A673 (cell line): ENCODE data around the gene ELANE.

Experiments used
- CTCF ChIP-seq: fragments of 300-800, 200-600 bp; sonication (generic); conservative IDR thresholded peaks from 2 replicates; pipeline ENCODE4 v1.5.1; 2017; ENCODE audit warnings: low read depth, mild to moderate bottlenecking, antibody characterized with exemption, low read length, moderate library complexity, mixed read lengths
- EZH2 ChIP-seq: fragments of 200-600 bp; sonication (generic); IDR thresholded peaks from 2 replicates; pipeline ENCODE4 v1.6.1; 2017; ENCODE audit warnings: borderline replicate concordance, low read depth, mild to moderate bottlenecking, mixed read lengths, antibody characterized with exemption, low read length; ENCODE audit not compliant: poor library complexity, severe bottlenecking

GRCh38 chr19:873561-874041 is 21.5 kb downstream of the ELANE start:
- TF ChIP-seq CTCF, result no peak
- no peak for TF ChIP-seq EZH2
